ENCODE data around the gene B4GALT3.

B4GALT3 gene

GRCh38 chr1:161166669-161167548 lies 10.4 kb downstream of the B4GALT3 start:
- Histone ChIP-seq H3K4me1 (no peaks in the 10 kb centered on the region), H3K27me3 (ENCODE audit: control insufficient read depth, insufficient read depth, low read length) (no peaks in the 10 kb centered on the region), H3K9me3 (ENCODE audit: control insufficient read depth, low read length) (no peaks in the 10 kb centered on the region), H2AFZ (peak overlapping the region; percentile 77), H3K27ac (peak overlapping the region; percentile 93), H3K4me3 (ENCODE audit: low read depth, low read length) (peak overlapping the region; percentile 89), H3K9ac (no peak overlapping the region), H3K79me2 (no peaks in the 10 kb centered on the region), H3K4me2 (ENCODE audit: low read length) (peak overlapping the region; percentile 80), H3K36me3 (ENCODE audit: control insufficient read depth, insufficient read depth, low read length) (no peaks in the 10 kb centered on the region)
- no peak for TF ChIP-seq CTCF (IDR thresholded peaks at IDR 0.05)

DNA sequence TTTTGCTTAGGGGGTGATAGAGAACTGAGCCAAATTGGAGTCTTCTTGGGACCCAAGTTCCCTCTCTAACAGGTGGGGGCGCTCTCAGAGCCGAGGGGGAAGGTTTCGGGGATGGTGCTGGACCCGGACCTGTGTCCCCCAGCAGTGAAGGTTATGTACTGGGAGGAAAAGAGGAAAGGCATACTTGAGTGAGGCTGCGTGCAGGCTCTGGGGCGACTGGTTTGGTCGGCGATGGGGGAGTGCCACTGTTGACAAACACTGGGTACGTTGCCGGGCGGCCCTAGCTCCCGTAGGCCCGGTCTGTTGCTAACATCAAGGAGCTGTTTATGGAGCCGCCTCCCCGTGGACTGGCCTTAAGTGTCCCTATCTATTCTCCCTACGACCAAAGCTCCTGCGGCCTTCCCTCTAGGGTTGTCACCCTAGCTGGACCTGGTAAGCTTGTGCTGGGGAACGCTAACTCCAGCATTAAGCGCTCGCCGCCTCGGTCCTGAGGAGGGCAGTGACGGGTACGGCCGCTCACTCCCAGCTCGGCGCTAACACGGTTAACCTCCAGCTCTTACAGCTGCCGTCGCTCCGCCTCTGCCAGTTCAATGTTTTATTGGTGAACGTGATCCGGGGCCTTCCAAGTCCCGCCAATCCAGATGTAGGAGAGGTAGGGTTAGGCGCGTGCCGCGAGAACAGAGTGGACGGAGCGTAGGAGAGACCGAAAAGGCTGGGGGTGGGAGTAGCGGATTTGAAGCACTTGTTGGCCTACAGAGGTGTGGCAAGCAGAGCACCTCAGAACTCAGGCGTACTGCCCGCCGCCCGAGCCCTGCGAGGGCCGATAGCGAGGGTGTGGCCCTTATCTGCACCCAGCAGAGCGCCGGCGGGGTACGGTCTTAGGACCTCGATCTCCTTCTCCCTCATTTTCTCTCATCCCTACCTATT lies 11.3 kb downstream of the B4GALT3 start, which contains the start of gene PPOX:
Gene PPOX (plus strand): TSS at position 685 of the 927 bp plus-strand sequence. CDS start 422 bp downstream, outside the sequence.
- Histone ChIP-seq H3K4me2 (ENCODE audit: low read length) (peak within 1 kb of the TSS; percentile 80), H3K27me3 (ENCODE audit: control insufficient read depth, insufficient read depth, low read length) (no peaks in the 10 kb centered on the region), H3K4me3 (ENCODE audit: low read depth, low read length) (peak within 1 kb of the TSS; percentile 89), H3K79me2 (no peaks in the 10 kb centered on the region), H3K36me3 (ENCODE audit: control insufficient read depth, insufficient read depth, low read length) (no peaks in the 10 kb centered on the region), H2AFZ (peak within 1 kb of the TSS; percentile 77), H3K9ac (peak within 1 kb of the TSS; percentile 21), H3K9me3 (ENCODE audit: control insufficient read depth, low read length) (no peaks in the 10 kb centered on the region), H3K27ac (peak within 1 kb of the TSS; percentile 93), H3K4me1 (no peaks in the 10 kb centered on the region)
- peak; percentile 29 for TF ChIP-seq CTCF (IDR thresholded peaks at IDR 0.05)

- Histone ChIP-seq H3K4me3 (ENCODE audit: low read depth, low read length) (peak overlapping the region; percentile 89), H3K9ac (no peak overlapping the region), H2AFZ (no peak overlapping the region), H3K27me3 (ENCODE audit: control insufficient read depth, insufficient read depth, low read length) (no peaks in the 10 kb centered on the region), H3K36me3 (ENCODE audit: control insufficient read depth, insufficient read depth, low read length) (no peaks in the 10 kb centered on the region), H3K9me3 (ENCODE audit: control insufficient read depth, low read length) (no peaks in the 10 kb centered on the region), H3K4me2 (ENCODE audit: low read length) (peak overlapping the region; percentile 80), H3K79me2 (no peaks in the 10 kb centered on the region), H3K27ac (peak overlapping the region; percentile 93), H3K4me1 (no peaks in the 10 kb centered on the region)
- TF ChIP-seq CTCF (IDR thresholded peaks at IDR 0.05) = no peak
Observed at GRCh38 chr1:161164901-161165610, 12.3 kb downstream of the B4GALT3 start.

- H3K4me3 ChIP-seq (ENCODE audit: low read depth, low read length) = no peak overlapping the region
- H3K9me3 ChIP-seq (ENCODE audit: control insufficient read depth, low read length) = no peaks in the 10 kb centered on the region
- H3K9ac ChIP-seq = no peak overlapping the region
- no peaks in the 10 kb centered on the region for H3K4me1 ChIP-seq
- no peak overlapping the region for H2AFZ ChIP-seq
- H3K36me3 ChIP-seq (ENCODE audit: control insufficient read depth, insufficient read depth, low read length) = no peaks in the 10 kb centered on the region
- no peaks in the 10 kb centered on the region for H3K27me3 ChIP-seq (ENCODE audit: control insufficient read depth, insufficient read depth, low read length)
- H3K79me2 ChIP-seq = peaks cover 4% of the 10 kb centered on the region
- H3K4me2 ChIP-seq (ENCODE audit: low read length) = no peak overlapping the region
- no peak overlapping the region for H3K27ac ChIP-seq
- TF ChIP-seq CTCF (IDR thresholded peaks at IDR 0.05) = no peak
Observed at GRCh38 chr1:161163793-161164192, 13.5 kb downstream of the B4GALT3 start.

Measured in parathyroid adenoma (tissue), 2 donors.